SK-N-SH (cell line): ENCODE results near the gene MGAT5B. TPM values are rescaled to one million over a fixed set of nuclear protein-coding genes. Genes with fewer than 3 reads are reported as not detected.

Experiments
- CTCF ChIA-PET: fragments of 300-600, 350-600 bp; formaldehyde crosslinking; extraction: SDS; loops from one replicate; lab custom pipeline; 2021; lab: Yijun Ruan, JAX
- POLR2A ChIA-PET: fragments of 350-600 bp; sonication (Branson Sonifier 250); formaldehyde crosslinking; extraction: SDS; loops from one replicate; lab custom pipeline; 2020; ENCODE audit warnings: antibody characterized with exemption, inconsistent platforms; lab: Yijun Ruan, JAX
- DNase-seq: peaks from one replicate; pipeline ENCODE4 v3.0.0; 2012
- H2AFZ ChIP-seq: fragments of 200-600 bp; sonication (generic); 2 replicates; pipeline ENCODE4 v1.8.1; 2016; ENCODE audit warnings: antibody characterized with exemption, mild to moderate bottlenecking, low read depth
- H3F3A ChIP-seq: fragments of 200-600 bp; sonication (generic); replicated peaks from 2 replicates; pipeline ENCODE3; 2016; ENCODE audit warnings: antibody characterized with exemption, mild to moderate bottlenecking; ENCODE audit not compliant: insufficient read depth
- H3K27ac ChIP-seq, 2 experiments: fragments of 200-500 bp in 1 of 2; fragments of 200-600 bp in 1 of 2; sonication (Bioruptor generic) in 1 of 2; sonication (generic), shearing (Covaris generic) in 1 of 2; 2 replicates each; pipeline versions ENCODE4 v1.5.1 to v1.6.1; 2014 to 2016; ENCODE audit warnings: low read depth in 2 of 2, inconsistent platforms in 1 of 2, low read length in 1 of 2, mild to moderate bottlenecking in 1 of 2, mixed read lengths in 1 of 2
- H3K27me3 ChIP-seq: fragments of 200-600 bp; sonication (generic), shearing (Covaris generic); 2 replicates; pipeline ENCODE4 v1.6.1; 2016; ENCODE audit warnings: mixed run types; ENCODE audit not compliant: insufficient read depth
- H3K36me3 ChIP-seq, 2 experiments: fragments of 200-500 bp in 1 of 2; fragments of 200-600 bp in 1 of 2; sonication (Bioruptor generic) in 1 of 2; sonication (generic) in 1 of 2; replicated peaks in 1 of 2; 2 replicates each; pipeline versions ENCODE3 to v1.5.1; 2014 to 2016; ENCODE audit warnings: low read length in 1 of 2, mild to moderate bottlenecking in 1 of 2; ENCODE audit not compliant: insufficient read depth in 2 of 2, control insufficient read depth in 1 of 2
- H3K4me1 ChIP-seq, 2 experiments: fragments of 200-500 bp in 1 of 2; fragments of 200-600 bp in 1 of 2; sonication (Bioruptor generic) in 1 of 2; sonication (generic), shearing (Covaris generic) in 1 of 2; 2 replicates each; pipeline versions ENCODE4 v1.5.1 to v1.6.1; 2014 to 2016; ENCODE audit warnings: low read depth in 1 of 2, low read length in 1 of 2, mixed run types in 1 of 2; ENCODE audit not compliant: insufficient read depth in 2 of 2, control insufficient read depth in 1 of 2
- H3K4me2 ChIP-seq: fragments of 200-600 bp; sonication (generic), shearing (Covaris generic); 2 replicates; pipeline ENCODE4 v1.6.1; 2017; ENCODE audit warnings: mixed run types
- H3K4me3 ChIP-seq, 2 experiments: fragments of 200-500 bp in 1 of 2; fragments of 200-600 bp in 1 of 2; sonication (Bioruptor generic) in 1 of 2; sonication (generic), shearing (Covaris generic) in 1 of 2; 2 replicates each; pipeline versions ENCODE4 v1.5.1 to v1.8.1; 2014 to 2016; ENCODE audit warnings: low read depth in 2 of 2, inconsistent platforms in 1 of 2, low read length in 1 of 2, mild to moderate bottlenecking in 1 of 2, mixed read lengths in 1 of 2, moderate library complexity in 1 of 2
- H3K79me2 ChIP-seq: fragments of 200-600 bp; sonication (generic); 2 replicates; pipeline ENCODE4 v1.8.1; 2017; ENCODE audit warnings: mild to moderate bottlenecking; ENCODE audit not compliant: insufficient read depth
- H3K9ac ChIP-seq: fragments of 200-600 bp; sonication (generic); 2 replicates; pipeline ENCODE4 v1.6.1; 2017; ENCODE audit warnings: mixed run types
- H3K9me2 ChIP-seq: fragments of 200-600 bp; sonication (generic); 2 replicates; pipeline ENCODE4 v1.6.1; 2017; ENCODE audit warnings: mixed run types
- H3K9me3 ChIP-seq: fragments of 200-600 bp; sonication (generic); 2 replicates; pipeline ENCODE4 v1.6.1; 2017; ENCODE audit warnings: mixed run types, mild to moderate bottlenecking, moderate library complexity
- H4K20me1 ChIP-seq: fragments of 200-600 bp; sonication (generic); 2 replicates; pipeline ENCODE4 v1.6.1; 2017; ENCODE audit warnings: mild to moderate bottlenecking, mixed run types; ENCODE audit not compliant: insufficient read depth
- CHD2 ChIP-seq: fragments of 150-350 bp; IDR thresholded peaks from 2 replicates; pipeline ENCODE4 v1.6.1; 2018; ENCODE audit warnings: low read length; ENCODE audit not compliant: partially characterized antibody
- EP300 ChIP-seq, 2 experiments: IDR thresholded peaks; 2 replicates each; pipeline versions ENCODE4 v1.4.0 to v1.6.1; 2012; ENCODE audit warnings: borderline replicate concordance in 1 of 2, low read depth in 1 of 2, low read length in 1 of 2
- EZH2phosphoT487 ChIP-seq: fragments of 200-600 bp; sonication (generic); IDR thresholded peaks from 2 replicates; pipeline ENCODE4 v1.6.1; 2017; ENCODE audit warnings: low read depth, mixed run types, mild to moderate bottlenecking, antibody characterized with exemption, moderate library complexity, borderline replicate concordance
- FOXJ3 ChIP-seq: sonication (generic); formaldehyde crosslinking; IDR thresholded peaks from 2 replicates; pipeline ENCODE4 v1.5.1; 2020; ENCODE audit warnings: mild to moderate bottlenecking, missing genetic modification reagents
- GABPA ChIP-seq: IDR thresholded peaks from 2 replicates; pipeline ENCODE4 v1.4.0; 2012; ENCODE audit warnings: low read depth, mild to moderate bottlenecking
- GATA2 ChIP-seq: sonication (generic); formaldehyde crosslinking; IDR thresholded peaks from 2 replicates; pipeline ENCODE4 v1.5.0; 2020; ENCODE audit warnings: mild to moderate bottlenecking, missing genetic modification reagents
- MAX ChIP-seq: IDR thresholded peaks from 2 replicates; pipeline ENCODE4 v1.4.0; 2012; ENCODE audit warnings: low read depth
- MEF2A ChIP-seq: IDR thresholded peaks from 2 replicates; pipeline ENCODE4 v1.4.0; 2012; ENCODE audit warnings: low read depth, borderline replicate concordance
- NFIC ChIP-seq: IDR thresholded peaks from 2 replicates; pipeline ENCODE4 v1.4.0; 2012; ENCODE audit warnings: borderline replicate concordance
- NRF1 ChIP-seq: IDR thresholded peaks from 2 replicates; pipeline ENCODE4 v1.6.1; 2012; ENCODE audit warnings: low read depth, mild to moderate bottlenecking, low read length
- RAD21 ChIP-seq: IDR thresholded peaks from 2 replicates; pipeline ENCODE4 v1.6.1; 2012; ENCODE audit warnings: mild to moderate bottlenecking, low read length
- RCOR1 ChIP-seq: fragments of 150-350 bp; IDR thresholded peaks from 2 replicates; pipeline ENCODE4 v1.6.1; 2017; ENCODE audit warnings: antibody characterized with exemption, low read length
- RXRA ChIP-seq: IDR thresholded peaks from 2 replicates; pipeline ENCODE4 v1.4.0; 2012; ENCODE audit warnings: low read depth, mild to moderate bottlenecking, borderline replicate concordance
- SIN3A ChIP-seq: IDR thresholded peaks from 2 replicates; pipeline ENCODE4 v1.6.1; 2012; ENCODE audit warnings: low read depth, mild to moderate bottlenecking, low read length, moderate library complexity, borderline replicate concordance
- SMC3 ChIP-seq: IDR thresholded peaks from 2 replicates; pipeline ENCODE4 v1.6.1; 2012; ENCODE audit warnings: low read depth, low read length, improper control_type of control experiment
- TAF1 ChIP-seq: IDR thresholded peaks from 2 replicates; pipeline ENCODE4 v1.6.1; 2012; ENCODE audit warnings: low read depth, mild to moderate bottlenecking, low read length, moderate library complexity, borderline replicate concordance
- TCF12 ChIP-seq: IDR thresholded peaks from 2 replicates; pipeline ENCODE4 v1.4.0; 2012
- TEAD4 ChIP-seq: IDR thresholded peaks from 2 replicates; pipeline ENCODE4 v1.4.0; 2012; ENCODE audit warnings: mild to moderate bottlenecking, borderline replicate concordance; ENCODE audit not compliant: insufficient read depth
- USF2 ChIP-seq: fragments of 150-350 bp; IDR thresholded peaks from 2 replicates; pipeline ENCODE4 v1.6.1; 2017; ENCODE audit warnings: antibody characterized with exemption, low read length, low read depth, borderline replicate concordance
- YY1 ChIP-seq: IDR thresholded peaks from 2 replicates; pipeline ENCODE4 v1.4.0; 2012; ENCODE audit warnings: low read depth, mild to moderate bottlenecking
- ZBTB33 ChIP-seq: IDR thresholded peaks from 2 replicates; pipeline ENCODE4 v1.4.0; 2012; ENCODE audit warnings: low read depth, borderline replicate concordance
- WGBS: methylation state at CpG from one replicate; pipeline ENCODE4 v1.1.6; 2017; ENCODE audit warnings: low lambda C conversion rate; 5-methylcytosine and 5-hydroxymethylcytosine counted together
- polyA plus RNA-seq, 3 experiments: library from polyadenylated mRNA; depleted of rRNA; stranded (reverse); fragments of >200 nt; gene quantifications; 2 replicates each; pipeline ENCODE4 v1.2.3, GENCODE V29; 2012

The MGAT5B gene
- polyA plus RNA-seq, 1 of the 3 experiments (the other 2 are of a cell fraction) = 13.8 TPM

- H3K27ac ChIP-seq = no peak overlapping the region
- POLR2A ChIA-PET = no interaction called here
- WGBS = 72% methylated on average over 9 of the region's 9 CpGs
Observed at GRCh38 chr17:76958974-76959373, 90.8 kb downstream of the MGAT5B start.

GRCh38 chr17:76961869-76962268 lies 93.7 kb downstream of the MGAT5B start:
- H3F3A ChIP-seq = no peaks in the 10 kb centered on the region
- no peak overlapping the region for H3K9ac ChIP-seq
- no peak overlapping the region for H3K4me3 ChIP-seq
- no peak overlapping the region for H3K27ac ChIP-seq
- H3K9me2 ChIP-seq = no peaks in the 10 kb centered on the region
- DNase-seq = no peak
- no peaks in the 10 kb centered on the region for H3K79me2 ChIP-seq
- H3K4me2 ChIP-seq = no peak overlapping the region
- H3K9me3 ChIP-seq = no peaks in the 10 kb centered on the region
- 87% methylated on average over 13 of the region's 13 CpGs for WGBS
- peaks cover 0 to 8% of the 10 kb centered on the region in 2 experiments; a peak in 2 of 4 replicates for H3K4me1 ChIP-seq
- peaks cover 17% of the 10 kb centered on the region; the same call in 1 of the 2 replicates for H3K27me3 ChIP-seq
- CTCF ChIA-PET = interaction anchor here (2.2 kb wide), 1 partner anchor 95 kb away, joined by 10 read pairs; no protein-coding TSS in a partner anchor
- no peak overlapping the region for H2AFZ ChIP-seq
- no peaks in the 10 kb centered on the region for H4K20me1 ChIP-seq
- POLR2A ChIA-PET = no interaction called here
- H3K36me3 ChIP-seq = no peaks in the 10 kb centered on the region
- TF ChIP-seq EP300 (IDR thresholded peaks at IDR 0.05; ENCODE audit: borderline replicate concordance in 1 of 2, low read depth in 1 of 2, low read length in 1 of 2) (no peak), CHD2 (no peak), NFIC (no peak), TEAD4 (no peak), NRF1 (no peak), EZH2phosphoT487 (no peak), YY1 (no peak), MEF2A (no peak), GABPA (no peak), SMC3 (no peak), USF2 (no peak), RCOR1 (no peak), TCF12 (no peak), MAX (no peak), ZBTB33 (no peak), RXRA (no peak), TAF1 (no peak), FOXJ3 (no peak)
- TF ChIP-seq, all 33 proteins: peak for 0

More at GRCh38 chr17:76958974-76959373, 90.8 kb downstream of the MGAT5B start:
- H3K4me1 ChIP-seq = peaks cover 0 to 8% of the 10 kb centered on the region in 2 experiments; a peak in 2 of 4 replicates
- no peak overlapping the region for H3K9ac ChIP-seq
- CTCF ChIA-PET = interaction anchor here (1.2 to 1.3 kb wide), 2 partner anchors 19 to 91 kb away, joined by 3 read pairs; partner anchors contain the start of gene MGAT5B
- H3K79me2 ChIP-seq = no peaks in the 10 kb centered on the region
- H4K20me1 ChIP-seq = no peaks in the 10 kb centered on the region
- peak; percentile 61 for DNase-seq
- no peaks in the 10 kb centered on the region for H3K9me2 ChIP-seq
- H3K4me3 ChIP-seq = no peak overlapping the region
- H3K27me3 ChIP-seq = no peaks in the 10 kb centered on the region
- H3K9me3 ChIP-seq = no peaks in the 10 kb centered on the region
- H3K4me2 ChIP-seq = no peak overlapping the region
- no peak for TF ChIP-seq RAD21
- TF ChIP-seq TEAD4 = no peak
- TF ChIP-seq NFIC = no peak
- no peak for TF ChIP-seq GATA2 (CRISPR knock-in tag)
- TF ChIP-seq MEF2A = no peak
- no peak for TF ChIP-seq USF2
- TF ChIP-seq SIN3A = no peak
- no peaks in the 10 kb centered on the region for H3F3A ChIP-seq
- H3K36me3 ChIP-seq = no peaks in the 10 kb centered on the region
- H2AFZ ChIP-seq = no peak overlapping the region
